Nephron (organoid): ENCODE results near the gene ZNF462.

Source experiments
- H3K27ac Mint-ChIP-seq, 3 experiments: 2 replicates each; pipeline ENCODE4 v1.8.0; 2020; ENCODE audit warnings: mixed read lengths in 3 of 3, mild to moderate bottlenecking in 2 of 3, moderate library complexity in 1 of 3
- H3K27me3 Mint-ChIP-seq: 2 replicates; pipeline ENCODE4 v1.8.0; 2021; ENCODE audit warnings: low read depth, mild to moderate bottlenecking, moderate library complexity, mixed read lengths
- H3K36me3 Mint-ChIP-seq: 2 replicates; pipeline ENCODE4 v1.8.0; 2020; ENCODE audit warnings: low read depth, mixed read lengths
- H3K4me1 Mint-ChIP-seq: 2 replicates; pipeline ENCODE4 v1.8.0; 2020; ENCODE audit warnings: mixed read lengths
- H3K4me3 Mint-ChIP-seq, 3 experiments: 2 replicates each; pipeline ENCODE4 v1.8.0; 2020; ENCODE audit warnings: mild to moderate bottlenecking in 3 of 3, mixed read lengths in 3 of 3, moderate library complexity in 2 of 3
- H3K9me3 Mint-ChIP-seq: 2 replicates; pipeline ENCODE4 v1.8.0; 2020; ENCODE audit warnings: mixed read lengths
- TF ChIP-seq, protein P1 (sequence below), 3 experiments: fragments of 200-600 bp; sonication (generic); IDR thresholded peaks; one replicate each; pipeline ENCODE4 v1.5.0; 2021; ENCODE audit warnings: antibody characterized with exemption in 3 of 3; ENCODE audit not compliant: unreplicated experiment in 3 of 3

Gene ZNF462

DNA sequence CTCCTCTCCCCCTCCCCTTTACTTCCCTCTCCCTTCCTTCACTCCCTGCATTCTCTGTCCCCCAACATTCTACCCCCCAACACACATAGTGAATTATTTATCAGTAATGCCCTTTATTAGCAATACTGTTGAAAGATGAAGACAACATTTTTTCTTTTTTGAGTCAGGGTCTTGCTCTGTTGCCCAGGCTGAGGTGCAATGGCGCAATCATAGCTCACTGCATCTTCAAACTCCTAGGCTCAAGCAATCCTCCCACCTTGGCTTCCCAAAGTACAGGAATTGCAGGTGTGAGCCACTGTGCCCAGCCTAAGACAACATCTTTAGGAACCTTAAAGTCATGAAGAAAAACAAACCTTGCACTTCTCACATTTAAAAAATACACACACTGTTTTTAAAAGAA lies 130.6 kb downstream of the ZNF462 start:
- Mint-ChIP-seq H3K4me3 (no peak overlapping the region), H3K27me3 (no peaks in the 10 kb centered on the region), H3K4me1 (no peaks in the 10 kb centered on the region), H3K9me3 (peaks cover 5% of the 10 kb centered on the region), H3K36me3 (peaks cover 88% of the 10 kb centered on the region), H3K27ac (peak overlapping the region in 1 of 3 experiments; percentile 64)
- TF ChIP-seq, protein P1, sequence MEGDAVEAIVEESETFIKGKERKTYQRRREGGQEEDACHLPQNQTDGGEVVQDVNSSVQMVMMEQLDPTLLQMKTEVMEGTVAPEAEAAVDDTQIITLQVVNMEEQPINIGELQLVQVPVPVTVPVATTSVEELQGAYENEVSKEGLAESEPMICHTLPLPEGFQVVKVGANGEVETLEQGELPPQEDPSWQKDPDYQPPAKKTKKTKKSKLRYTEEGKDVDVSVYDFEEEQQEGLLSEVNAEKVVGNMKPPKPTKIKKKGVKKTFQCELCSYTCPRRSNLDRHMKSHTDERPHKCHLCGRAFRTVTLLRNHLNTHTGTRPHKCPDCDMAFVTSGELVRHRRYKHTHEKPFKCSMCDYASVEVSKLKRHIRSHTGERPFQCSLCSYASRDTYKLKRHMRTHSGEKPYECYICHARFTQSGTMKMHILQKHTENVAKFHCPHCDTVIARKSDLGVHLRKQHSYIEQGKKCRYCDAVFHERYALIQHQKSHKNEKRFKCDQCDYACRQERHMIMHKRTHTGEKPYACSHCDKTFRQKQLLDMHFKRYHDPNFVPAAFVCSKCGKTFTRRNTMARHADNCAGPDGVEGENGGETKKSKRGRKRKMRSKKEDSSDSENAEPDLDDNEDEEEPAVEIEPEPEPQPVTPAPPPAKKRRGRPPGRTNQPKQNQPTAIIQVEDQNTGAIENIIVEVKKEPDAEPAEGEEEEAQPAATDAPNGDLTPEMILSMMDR (IDR thresholded peaks at IDR 0.05; ENCODE audit: unreplicated experiment in 3 of 3), result no peak

DNA sequence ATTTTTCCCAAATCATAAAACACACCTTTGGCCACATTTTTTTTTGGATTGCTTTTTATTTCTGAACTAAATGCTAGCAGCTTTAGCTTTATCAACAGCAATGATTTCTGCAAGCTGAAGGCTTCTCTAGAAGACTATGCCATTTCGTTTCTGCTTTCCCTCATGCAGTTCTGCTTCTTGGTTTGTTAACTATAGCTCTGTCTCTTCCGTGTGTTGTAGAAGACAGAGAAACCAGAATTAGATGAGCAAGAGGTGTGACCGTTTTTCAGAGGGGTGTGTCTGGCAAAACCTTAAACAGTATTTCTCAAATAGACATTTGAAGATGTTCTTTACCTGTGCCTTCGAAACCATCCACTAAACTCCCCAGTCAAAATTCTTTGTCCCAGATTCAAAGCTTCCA lies 131.5 kb downstream of the ZNF462 start:
- peak overlapping the region in 1 of 3 experiments; percentile 30 for H3K27ac Mint-ChIP-seq
- TF ChIP-seq, protein P1 (IDR thresholded peaks at IDR 0.05; ENCODE audit: unreplicated experiment in 3 of 3), result no peak
- no peak overlapping the region for H3K4me3 Mint-ChIP-seq
- H3K27me3 Mint-ChIP-seq, result no peaks in the 10 kb centered on the region
- peaks cover 3% of the 10 kb centered on the region for H3K9me3 Mint-ChIP-seq
- H3K36me3 Mint-ChIP-seq, result peaks cover 88% of the 10 kb centered on the region
- no peaks in the 10 kb centered on the region for H3K4me1 Mint-ChIP-seq

DNA sequence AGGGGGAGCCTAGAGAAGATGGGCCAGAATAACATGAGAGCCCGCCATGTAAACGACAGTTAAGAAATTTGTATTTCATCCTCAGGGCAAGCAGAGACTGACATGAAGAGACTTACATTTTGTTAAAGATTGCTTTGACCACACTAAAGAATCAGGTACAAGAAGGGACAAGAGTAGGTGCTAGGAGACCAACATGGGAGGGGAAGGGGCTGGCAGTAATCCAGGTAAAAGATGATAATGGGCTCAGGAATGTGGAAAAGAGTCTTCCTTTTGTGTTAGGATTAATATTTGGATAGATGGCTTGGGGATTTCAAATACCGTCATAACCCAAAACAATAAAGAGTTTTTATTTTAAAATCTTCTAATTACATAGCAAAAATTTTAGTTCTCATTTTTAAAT lies 137.3 kb downstream of the ZNF462 start:
- no peak overlapping the region for H3K27ac Mint-ChIP-seq
- peaks cover 3% of the 10 kb centered on the region for H3K9me3 Mint-ChIP-seq
- H3K36me3 Mint-ChIP-seq, result peaks cover 81% of the 10 kb centered on the region
- TF ChIP-seq, protein P1 (IDR thresholded peaks at IDR 0.05; ENCODE audit: unreplicated experiment in 3 of 3), result no peak
- H3K4me3 Mint-ChIP-seq, result no peak overlapping the region
- H3K27me3 Mint-ChIP-seq, result no peaks in the 10 kb centered on the region
- no peaks in the 10 kb centered on the region for H3K4me1 Mint-ChIP-seq

DNA sequence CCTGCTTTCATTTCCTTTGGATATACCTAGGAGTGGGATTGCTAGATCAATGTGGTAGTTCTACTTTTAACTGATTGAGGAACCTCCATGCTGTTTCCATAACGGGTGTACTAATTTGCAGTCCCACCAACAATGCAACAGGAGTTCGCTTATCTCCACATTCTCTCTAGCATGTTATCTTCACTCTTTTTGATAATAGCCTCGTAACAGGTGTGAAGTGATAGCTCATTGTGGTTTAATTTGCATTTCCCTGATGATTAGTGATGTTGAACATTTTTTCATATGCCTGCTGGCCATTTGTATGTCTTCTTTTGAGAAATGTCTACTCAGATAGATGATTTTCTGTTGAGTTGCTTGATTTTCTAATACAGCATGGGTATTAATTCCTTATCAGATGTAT lies 142.2 kb downstream of the ZNF462 start:
- no peak overlapping the region for H3K4me3 Mint-ChIP-seq
- H3K4me1 Mint-ChIP-seq, result no peaks in the 10 kb centered on the region
- peaks cover 9% of the 10 kb centered on the region for H3K9me3 Mint-ChIP-seq
- no peak overlapping the region for H3K27ac Mint-ChIP-seq
- TF ChIP-seq, protein P1 (IDR thresholded peaks at IDR 0.05; ENCODE audit: unreplicated experiment in 3 of 3), result no peak
- peaks cover 89% of the 10 kb centered on the region for H3K36me3 Mint-ChIP-seq
- no peaks in the 10 kb centered on the region for H3K27me3 Mint-ChIP-seq

DNA sequence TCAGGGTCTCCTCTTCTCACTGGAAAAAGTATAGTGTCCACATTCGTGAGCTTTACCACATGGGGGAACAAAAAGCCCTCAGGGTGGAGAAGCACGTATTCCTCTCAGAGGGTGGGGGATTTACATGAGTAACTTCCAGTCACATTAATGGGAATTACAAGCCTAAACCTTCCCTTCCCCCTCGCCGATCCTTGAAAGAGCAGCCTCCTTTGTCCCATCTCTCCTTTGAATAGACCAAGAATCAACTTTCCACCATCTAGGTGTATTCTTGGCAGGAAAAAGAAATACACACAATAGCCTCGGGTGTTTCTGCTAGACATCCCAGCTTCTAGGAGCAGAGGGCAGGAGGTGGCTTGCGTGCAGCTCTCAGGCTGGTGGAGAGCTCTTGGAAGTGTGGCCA lies 144.4 kb downstream of the ZNF462 start:
- TF ChIP-seq, protein P1 (IDR thresholded peaks at IDR 0.05; ENCODE audit: unreplicated experiment in 3 of 3), result no peak
- peaks cover 99% of the 10 kb centered on the region for H3K36me3 Mint-ChIP-seq
- H3K9me3 Mint-ChIP-seq, result peaks cover 13% of the 10 kb centered on the region

DNA sequence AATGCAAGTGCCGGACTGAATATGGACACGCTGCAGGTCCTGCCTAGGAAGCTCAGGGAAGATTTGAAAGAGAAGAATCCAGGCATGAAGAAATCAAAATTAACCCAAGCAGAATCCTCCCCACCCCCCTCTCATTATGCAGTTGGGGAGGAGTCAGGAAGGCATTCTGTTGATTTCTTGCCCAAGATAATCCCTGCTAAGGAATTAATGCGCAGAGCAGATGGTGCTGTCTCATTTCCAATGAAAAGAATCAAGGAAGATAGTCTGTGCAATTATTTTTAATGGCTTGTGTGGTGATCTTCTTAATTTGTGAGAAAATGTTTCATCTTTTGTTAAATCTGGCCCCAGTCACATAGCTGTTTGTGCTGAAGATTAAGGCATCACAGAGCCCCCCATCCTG lies 145.0 kb downstream of the ZNF462 start:
- Mint-ChIP-seq H3K27ac (no peak overlapping the region), H3K36me3 (peaks cover 98% of the 10 kb centered on the region), H3K4me1 (no peaks in the 10 kb centered on the region), H3K9me3 (peaks cover 13% of the 10 kb centered on the region), H3K27me3 (no peaks in the 10 kb centered on the region), H3K4me3 (no peak overlapping the region)
- TF ChIP-seq, protein P1 (IDR thresholded peaks at IDR 0.05; ENCODE audit: unreplicated experiment in 3 of 3), result no peak

More for the DNA sequence above, 144.4 kb downstream of the ZNF462 start:
- Mint-ChIP-seq H3K4me3 (no peak overlapping the region), H3K27me3 (no peaks in the 10 kb centered on the region), H3K27ac (no peak overlapping the region), H3K4me1 (no peaks in the 10 kb centered on the region)
